MG63 (cell line): ENCODE data around the gene GSE1. TPM values are rescaled to one million over a fixed set of nuclear protein-coding genes. Genes with fewer than 3 reads are reported as not detected.

Experiments used
- DNase-seq: peaks from one replicate; pipeline ENCODE4 v3.0.0-alpha.2; 2020
- H3K27me3 ChIP-seq: fragments of 250-450 bp; sonication (Bioruptor Pico); 2 replicates; pipeline ENCODE4 v1.5.1; 2020; ENCODE audit warnings: mild to moderate bottlenecking, moderate library complexity
- H3K36me3 ChIP-seq: fragments of 250-450 bp; sonication (Bioruptor Pico); 2 replicates; pipeline ENCODE4 v1.5.1; 2020; ENCODE audit warnings: mild to moderate bottlenecking, moderate library complexity
- H3K4me3 ChIP-seq: fragments of 250-450 bp; sonication (Bioruptor Pico); 2 replicates; pipeline ENCODE4 v1.5.1; 2020; ENCODE audit warnings: mild to moderate bottlenecking, moderate library complexity
- H3K9me3 ChIP-seq: fragments of 250-450 bp; sonication (Bioruptor Pico); 2 replicates; pipeline ENCODE4 v1.5.1; 2020; ENCODE audit warnings: mild to moderate bottlenecking, moderate library complexity
- total RNA-seq: library from RNA; depleted of rRNA; stranded (reverse); fragments of >200 nt; shearing (Covaris generic); gene quantifications from 2 replicates; pipeline ENCODE4 v1.2.3, GENCODE V29; 2014; ENCODE audit warnings: low replicate concordance

GSE1 gene
- total RNA-seq, 1 experiment from 2014 or later: 19.1 TPM

DNA sequence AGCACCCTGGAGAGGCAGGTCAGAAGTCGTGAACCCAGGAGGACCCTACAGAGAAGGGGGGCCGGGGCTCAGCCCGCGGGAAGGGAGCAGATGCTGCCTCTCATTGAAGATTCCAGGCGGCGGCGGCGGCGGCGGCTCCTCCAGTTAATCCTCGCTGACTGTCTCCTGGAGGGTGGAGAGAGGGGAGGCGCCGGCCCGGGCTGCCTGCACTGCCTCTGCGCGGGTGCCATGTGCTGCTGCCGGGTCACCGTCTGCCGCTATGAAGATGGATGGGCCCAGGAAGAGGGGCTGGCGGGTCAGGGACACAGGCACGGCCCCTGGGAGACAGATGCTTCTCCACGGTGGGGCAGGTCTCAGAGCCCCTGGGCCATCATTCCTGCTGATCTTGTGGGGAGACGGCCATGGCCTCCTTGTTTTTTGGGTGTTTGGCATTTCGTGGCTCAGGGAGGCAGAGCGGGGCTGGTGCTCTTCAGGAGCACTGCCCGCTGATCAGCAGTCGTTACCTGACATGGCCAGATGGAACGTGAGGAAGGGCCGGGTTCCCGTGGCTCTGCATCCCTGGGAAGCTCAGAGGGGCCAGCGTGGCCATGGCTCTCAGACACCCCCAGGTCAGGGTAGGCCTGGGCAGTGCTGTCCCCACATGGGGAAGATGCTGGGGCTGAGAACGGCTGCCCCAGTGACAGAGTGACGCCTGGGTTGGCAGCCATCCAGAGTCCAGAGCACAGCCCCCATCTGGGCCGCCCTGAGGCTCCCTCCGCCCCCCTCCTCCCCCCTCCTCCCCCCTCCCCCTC is 39.5 kb downstream of the GSE1 start:
- Histone ChIP-seq H3K4me3 (no peak overlapping the region), H3K36me3 (peaks cover 11% of the 10 kb centered on the region), H3K27me3 (no peaks in the 10 kb centered on the region), H3K9me3 (no peaks in the 10 kb centered on the region)
- peak; percentile 25 for DNase-seq

- no peaks in the 10 kb centered on the region for H3K27me3 ChIP-seq
- no peak for DNase-seq
- no peak overlapping the region for H3K4me3 ChIP-seq
- H3K9me3 ChIP-seq: no peaks in the 10 kb centered on the region
- peaks cover 11% of the 10 kb centered on the region for H3K36me3 ChIP-seq
Measured at GRCh38 chr16:85653290-85653891, 40.3 kb downstream of the GSE1 start.

- H3K36me3 ChIP-seq: peaks cover 20% of the 10 kb centered on the region
Measured at GRCh38 chr16:85654251-85655095, 41.4 kb downstream of the GSE1 start.

DNA sequence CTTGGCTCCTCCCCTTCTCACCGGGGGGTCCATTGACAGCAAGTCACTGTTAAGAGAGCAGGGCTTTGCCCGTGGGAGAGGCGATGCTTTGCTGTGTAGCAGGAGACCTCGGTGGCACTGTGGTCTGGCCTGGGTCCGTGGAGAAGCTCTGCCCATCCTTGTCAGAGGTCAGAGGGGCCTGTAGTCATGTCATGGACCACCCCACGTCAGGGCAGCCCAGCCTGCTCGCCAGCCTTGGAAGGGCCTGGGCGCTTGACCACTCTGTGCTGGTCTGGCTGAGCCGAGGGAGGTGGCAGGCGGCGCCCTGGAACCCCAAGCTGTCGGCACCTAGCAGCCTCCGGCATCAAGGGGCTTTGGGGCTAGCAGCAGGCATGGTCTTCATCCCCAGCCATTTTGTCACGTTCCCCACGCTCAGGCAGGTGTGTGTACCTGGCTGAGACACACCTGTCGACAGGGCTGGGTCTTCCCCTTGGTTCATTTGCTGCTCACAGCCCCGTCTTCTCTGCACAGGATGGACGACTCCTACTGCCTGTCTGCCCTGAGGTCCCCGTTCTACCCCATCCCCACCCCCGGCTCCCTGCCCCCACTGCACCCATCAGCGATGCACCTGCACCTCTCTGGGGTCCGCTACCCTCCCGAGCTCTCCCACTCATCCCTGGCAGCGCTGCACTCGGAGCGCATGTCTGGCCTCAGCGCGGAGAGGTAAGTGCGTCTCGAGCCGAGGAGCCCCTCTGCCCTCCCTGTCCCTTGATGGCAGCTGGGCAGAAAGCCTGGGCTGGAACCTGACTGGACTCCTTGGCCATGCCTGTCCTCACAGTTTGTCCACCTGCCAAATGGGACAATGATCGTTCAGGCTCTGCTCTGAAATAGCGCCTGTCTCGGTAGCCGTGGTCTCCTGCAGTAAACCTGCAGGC is 42.4 kb downstream of the GSE1 start:
- Histone ChIP-seq H3K36me3 (peaks cover 22% of the 10 kb centered on the region), H3K27me3 (no peaks in the 10 kb centered on the region), H3K9me3 (no peaks in the 10 kb centered on the region), H3K4me3 (no peak overlapping the region)
- no peak for DNase-seq

More at GRCh38 chr16:85654251-85655095, 41.4 kb downstream of the GSE1 start:
- no peak overlapping the region for H3K4me3 ChIP-seq
- H3K9me3 ChIP-seq: no peaks in the 10 kb centered on the region
- no peak for DNase-seq
- H3K27me3 ChIP-seq: no peaks in the 10 kb centered on the region

- peaks cover 24% of the 10 kb centered on the region for H3K36me3 ChIP-seq
- H3K4me3 ChIP-seq: no peak overlapping the region
- peak; percentile 55 for DNase-seq
- H3K9me3 ChIP-seq: no peaks in the 10 kb centered on the region
- no peaks in the 10 kb centered on the region for H3K27me3 ChIP-seq
Measured at GRCh38 chr16:85656351-85657266, 43.5 kb downstream of the GSE1 start.

DNA sequence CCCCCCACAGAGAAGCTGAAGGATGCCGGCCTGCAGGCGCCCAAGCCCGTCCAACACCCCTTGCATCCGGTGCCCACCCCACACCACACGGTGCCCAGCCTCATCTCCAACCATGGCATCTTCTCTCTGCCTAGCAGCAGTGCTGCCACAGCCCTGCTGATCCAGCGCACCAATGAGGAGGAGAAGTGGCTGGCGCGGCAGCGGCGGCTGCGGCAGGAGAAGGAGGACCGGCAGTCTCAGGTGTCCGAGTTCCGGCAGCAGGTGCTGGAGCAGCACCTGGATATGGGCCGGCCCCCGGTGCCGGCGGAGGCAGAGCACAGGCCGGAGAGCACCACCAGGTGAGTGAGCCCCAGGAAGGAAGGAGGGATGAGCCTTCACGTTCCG is 44.1 kb downstream of the GSE1 start:
- peaks cover 24% of the 10 kb centered on the region for H3K36me3 ChIP-seq
- no peaks in the 10 kb centered on the region for H3K27me3 ChIP-seq
- H3K4me3 ChIP-seq: no peak overlapping the region
- DNase-seq: no peak
- H3K9me3 ChIP-seq: no peaks in the 10 kb centered on the region

- Histone ChIP-seq H3K36me3 (peaks cover 30% of the 10 kb centered on the region), H3K9me3 (no peaks in the 10 kb centered on the region), H3K27me3 (no peaks in the 10 kb centered on the region), H3K4me3 (no peak overlapping the region)
- DNase-seq: no peak
Measured at GRCh38 chr16:85657996-85658395, 44.9 kb downstream of the GSE1 start.

GRCh38 chr16:85658504-85659326 is 45.6 kb downstream of the GSE1 start:
- Histone ChIP-seq H3K9me3 (no peaks in the 10 kb centered on the region), H3K27me3 (no peaks in the 10 kb centered on the region), H3K4me3 (no peak overlapping the region), H3K36me3 (peaks cover 30% of the 10 kb centered on the region)
- no peak for DNase-seq

GRCh38 chr16:85659336-85659735 is 46.2 kb downstream of the GSE1 start:
- no peak for DNase-seq
- Histone ChIP-seq H3K9me3 (no peaks in the 10 kb centered on the region), H3K36me3 (peaks cover 32% of the 10 kb centered on the region)

GRCh38 chr16:85659805-85660511 is 46.8 kb downstream of the GSE1 start:
- no peaks in the 10 kb centered on the region for H3K9me3 ChIP-seq
- no peak overlapping the region for H3K4me3 ChIP-seq
- H3K36me3 ChIP-seq: peaks cover 29% of the 10 kb centered on the region
- H3K27me3 ChIP-seq: no peaks in the 10 kb centered on the region
- peak; percentile 30 for DNase-seq

More at GRCh38 chr16:85659336-85659735, 46.2 kb downstream of the GSE1 start:
- no peaks in the 10 kb centered on the region for H3K27me3 ChIP-seq
- no peak overlapping the region for H3K4me3 ChIP-seq

GRCh38 chr16:85660843-85661739 is 48.0 kb downstream of the GSE1 start:
- peaks cover 25% of the 10 kb centered on the region for H3K36me3 ChIP-seq
- no peaks in the 10 kb centered on the region for H3K27me3 ChIP-seq
- DNase-seq: no peak
- no peaks in the 10 kb centered on the region for H3K9me3 ChIP-seq
- H3K4me3 ChIP-seq: no peak overlapping the region

- peaks cover 23% of the 10 kb centered on the region for H3K36me3 ChIP-seq
- no peak for DNase-seq
- no peaks in the 10 kb centered on the region for H3K27me3 ChIP-seq
- H3K9me3 ChIP-seq: no peaks in the 10 kb centered on the region
- no peak overlapping the region for H3K4me3 ChIP-seq
Measured at GRCh38 chr16:85661740-85662481, 48.8 kb downstream of the GSE1 start.

GRCh38 chr16:85662482-85662812 is 49.3 kb downstream of the GSE1 start:
- no peak for DNase-seq
- Histone ChIP-seq H3K36me3 (peaks cover 27% of the 10 kb centered on the region), H3K27me3 (no peaks in the 10 kb centered on the region), H3K9me3 (no peaks in the 10 kb centered on the region), H3K4me3 (no peak overlapping the region)
